GM19324 (cell line): ENCODE data around the gene SNORC.

ENCODE experiments used
- ATAC-seq: cut with Tn5 transposase; IDR thresholded peaks from one replicate; pipeline ENCODE4 v1.9.1; 2021; ENCODE audit warnings: mild to moderate bottlenecking, moderate library complexity; ENCODE audit not compliant: unreplicated experiment, low FRiP score

The SNORC gene

DNA sequence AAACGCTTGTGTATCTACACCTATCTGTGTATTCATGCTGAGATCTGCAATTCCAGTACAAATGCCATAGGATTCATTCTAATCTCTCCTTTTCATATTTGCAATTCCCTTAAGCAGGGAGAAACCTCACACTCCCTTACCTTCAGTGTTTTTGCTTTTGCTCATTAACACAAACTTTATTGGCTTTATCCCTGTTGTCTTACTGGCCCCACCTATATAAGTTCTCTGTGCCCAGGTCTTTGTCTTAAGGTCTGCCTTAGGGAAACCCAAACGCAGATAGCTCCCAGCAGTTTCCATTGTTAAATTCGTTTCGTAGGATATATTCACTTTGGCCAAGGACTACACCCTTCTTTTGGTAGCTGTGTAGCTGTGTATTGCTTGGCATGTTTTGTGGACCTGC, 4.0 kb upstream of the SNORC start:
- no peak for ATAC-seq

DNA sequence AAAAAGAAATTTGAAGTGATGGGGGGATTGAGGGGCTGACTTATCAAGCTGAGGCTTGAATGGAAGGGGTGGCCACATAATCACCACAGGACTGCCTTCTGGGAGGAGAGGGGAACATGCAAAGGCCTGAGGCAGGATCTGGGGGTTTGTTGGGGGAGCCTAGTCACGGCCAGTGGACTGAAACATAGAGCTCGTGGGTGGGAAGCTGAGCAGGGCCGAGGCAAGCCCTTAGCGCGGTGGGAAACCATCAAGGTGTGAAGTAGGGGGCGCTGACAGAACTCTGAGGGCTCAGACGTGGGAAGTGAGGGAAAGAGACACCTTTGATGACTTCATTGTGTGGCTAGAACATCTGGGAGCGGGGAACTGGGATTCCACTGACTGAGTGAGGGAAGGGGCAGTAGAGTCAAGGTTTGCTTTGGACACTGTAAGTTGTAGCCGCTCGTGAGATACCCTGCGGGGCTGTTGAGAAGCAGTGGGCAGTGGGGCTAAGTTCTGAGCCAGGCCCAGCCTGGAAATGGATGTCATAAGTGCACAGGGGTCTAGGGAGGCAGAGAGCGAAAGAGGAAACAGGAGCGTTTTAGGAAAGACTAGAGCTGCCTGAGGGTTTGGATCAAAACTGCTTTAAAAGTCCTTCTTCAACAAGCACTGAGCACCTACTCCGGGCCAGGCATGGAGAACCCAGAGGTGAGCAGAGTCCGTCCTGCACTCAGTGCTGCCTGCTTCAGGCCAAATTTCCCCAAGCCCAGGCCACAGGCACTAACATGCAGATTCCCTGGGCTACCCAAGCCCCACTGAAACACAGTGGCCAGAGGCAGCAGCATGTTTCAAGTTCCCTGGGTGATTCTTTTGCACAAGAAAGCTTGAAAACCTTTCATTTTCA, 686 bp upstream of the SNORC start:
- no peak for ATAC-seq

DNA sequence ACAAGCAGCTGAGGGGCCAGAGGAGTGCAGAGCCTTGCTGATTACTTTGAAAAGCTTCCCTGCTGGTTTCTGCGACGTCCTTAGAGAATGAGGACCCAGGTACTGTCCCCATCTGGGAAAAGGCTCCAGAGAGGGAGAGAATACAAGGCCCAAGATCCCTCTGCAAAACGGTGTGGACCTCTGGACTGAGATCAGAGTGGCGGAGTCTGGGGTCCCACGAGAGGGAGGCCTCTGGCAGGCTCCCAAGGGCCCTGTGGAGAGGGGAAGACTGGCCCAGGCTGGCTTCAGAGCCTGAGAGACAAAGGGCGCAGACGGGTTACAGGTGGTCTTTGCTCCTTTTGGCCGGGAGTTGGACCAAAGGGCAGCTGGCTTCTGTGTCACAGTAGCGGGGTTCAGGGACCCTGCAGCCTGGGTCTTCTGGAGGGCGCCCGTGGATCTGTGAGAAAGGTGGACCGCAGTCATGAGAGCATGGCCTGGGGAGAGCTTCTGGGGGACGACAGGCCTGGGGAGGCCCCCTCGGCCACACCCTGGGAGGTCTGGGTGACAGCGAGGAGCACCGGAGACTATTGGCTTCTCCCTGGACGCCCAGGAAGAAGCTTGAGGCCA, 805 bp downstream of the SNORC start:
- ATAC-seq = no peak

DNA sequence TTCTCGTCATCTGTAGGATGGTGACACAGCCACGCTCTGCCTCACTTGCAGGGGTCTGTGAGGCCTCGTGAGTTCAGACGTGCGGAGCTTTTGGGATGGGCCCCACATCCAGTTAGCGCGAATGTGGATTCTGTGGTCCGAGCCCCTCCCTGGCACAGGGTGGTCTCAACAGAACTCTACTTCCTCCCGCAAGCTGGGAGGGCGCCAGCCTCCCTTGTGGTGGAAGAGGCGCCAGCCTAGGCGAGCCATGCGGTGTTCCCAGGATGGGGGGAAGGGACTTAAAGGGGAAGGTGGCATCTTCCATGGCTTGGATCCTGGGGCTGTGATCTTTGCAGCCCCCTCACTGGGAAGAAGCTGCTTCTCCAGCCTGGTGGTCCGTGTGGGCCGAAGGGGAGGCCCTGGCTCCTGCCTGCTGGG, 1.4 kb downstream of the SNORC start:
- no peak for ATAC-seq

DNA sequence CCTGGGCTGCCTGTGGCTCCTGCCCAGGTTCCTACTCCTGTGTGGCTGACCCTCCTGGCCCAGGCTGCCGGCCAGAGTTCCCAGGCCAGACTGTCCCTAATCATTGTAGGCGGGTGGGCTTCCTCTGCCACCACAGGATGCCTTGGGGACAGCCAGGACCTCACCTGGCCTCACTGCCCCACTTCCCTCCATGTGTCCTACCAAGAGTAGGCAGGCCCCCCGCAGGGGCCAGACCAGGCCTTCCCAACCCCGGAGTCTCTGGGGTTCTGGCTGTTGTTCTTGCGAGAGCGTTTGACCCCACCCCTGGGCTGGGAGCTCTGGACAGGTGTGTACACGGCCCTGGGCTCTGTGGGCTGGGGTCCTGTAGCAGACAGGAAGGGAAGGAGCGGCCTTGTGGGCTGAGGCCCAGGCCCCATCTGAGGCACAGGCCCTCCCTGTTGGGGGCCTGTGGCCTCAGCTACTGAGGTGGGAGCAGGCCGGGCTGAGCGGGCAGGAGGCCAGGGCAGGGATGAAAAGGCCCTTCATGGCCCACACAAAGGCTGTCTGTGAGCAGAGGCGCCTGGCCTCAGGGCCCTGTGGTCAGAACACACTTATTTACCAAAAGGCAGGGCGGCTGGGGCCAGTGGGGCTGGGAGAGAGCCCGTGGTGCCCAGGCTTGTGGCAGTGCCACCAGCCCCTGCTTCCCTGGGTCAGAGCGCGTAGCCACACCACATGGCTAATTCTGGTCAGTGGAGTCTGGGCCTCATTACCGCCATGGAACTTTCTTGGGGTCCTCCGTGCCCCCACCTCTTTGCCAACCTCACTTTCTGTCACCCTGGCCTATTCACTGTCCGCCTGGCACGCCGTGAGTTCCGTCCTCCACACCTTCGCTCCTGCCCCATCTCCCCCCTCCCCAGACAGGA, 2.0 kb downstream of the SNORC start:
- ATAC-seq = no peak

DNA sequence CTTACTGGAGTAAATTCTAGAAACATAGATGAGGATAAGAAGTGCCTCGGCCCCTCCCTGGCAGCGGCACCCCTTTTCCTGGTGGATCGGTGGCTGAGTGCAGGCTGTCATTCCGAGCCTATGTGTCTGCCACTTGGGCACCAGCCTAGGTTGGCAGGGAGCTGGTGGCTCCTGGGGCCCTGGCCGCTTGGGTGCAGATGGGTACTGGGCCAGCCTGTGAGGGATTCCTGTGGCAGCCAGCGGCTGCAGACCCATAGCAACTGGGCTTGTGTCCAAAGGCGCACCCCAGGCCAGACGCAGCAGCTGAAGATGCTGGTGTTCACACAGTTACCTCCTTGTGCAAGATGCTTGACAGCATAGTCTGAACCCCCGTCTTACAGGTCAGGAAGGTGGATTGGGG, 2.8 kb downstream of the SNORC start:
- no peak for ATAC-seq

DNA sequence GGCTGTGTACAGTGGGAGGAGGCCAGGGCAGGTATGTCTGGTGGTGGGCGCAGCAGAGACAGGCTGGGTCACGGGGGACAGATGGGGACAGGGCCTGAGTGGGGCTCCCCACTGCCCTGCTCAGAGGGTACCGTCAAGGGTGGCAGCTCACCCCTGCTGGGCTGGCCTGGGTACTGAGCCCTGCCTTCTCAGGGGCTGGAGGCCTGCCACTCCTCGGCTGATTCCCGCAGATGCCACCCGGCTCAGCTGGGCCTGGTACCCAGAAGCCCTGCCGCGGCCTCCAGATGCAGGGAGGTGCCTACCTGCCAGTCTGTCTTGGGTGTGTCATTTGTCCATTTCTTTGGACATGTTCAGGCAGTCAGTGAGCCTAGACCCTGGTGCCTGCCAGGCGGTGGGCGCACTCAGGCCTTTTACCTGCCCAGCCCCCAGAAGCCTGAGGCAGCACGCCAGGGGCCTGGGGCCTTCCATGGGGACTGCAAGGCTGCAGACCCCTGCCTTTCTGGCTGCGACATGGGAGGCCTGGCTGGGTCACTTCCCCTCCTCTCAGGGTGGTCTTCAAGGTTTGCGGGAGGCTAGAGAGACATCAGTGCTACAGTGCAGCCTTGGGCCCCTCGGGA, 3.3 kb downstream of the SNORC start:
- no peak for ATAC-seq

DNA sequence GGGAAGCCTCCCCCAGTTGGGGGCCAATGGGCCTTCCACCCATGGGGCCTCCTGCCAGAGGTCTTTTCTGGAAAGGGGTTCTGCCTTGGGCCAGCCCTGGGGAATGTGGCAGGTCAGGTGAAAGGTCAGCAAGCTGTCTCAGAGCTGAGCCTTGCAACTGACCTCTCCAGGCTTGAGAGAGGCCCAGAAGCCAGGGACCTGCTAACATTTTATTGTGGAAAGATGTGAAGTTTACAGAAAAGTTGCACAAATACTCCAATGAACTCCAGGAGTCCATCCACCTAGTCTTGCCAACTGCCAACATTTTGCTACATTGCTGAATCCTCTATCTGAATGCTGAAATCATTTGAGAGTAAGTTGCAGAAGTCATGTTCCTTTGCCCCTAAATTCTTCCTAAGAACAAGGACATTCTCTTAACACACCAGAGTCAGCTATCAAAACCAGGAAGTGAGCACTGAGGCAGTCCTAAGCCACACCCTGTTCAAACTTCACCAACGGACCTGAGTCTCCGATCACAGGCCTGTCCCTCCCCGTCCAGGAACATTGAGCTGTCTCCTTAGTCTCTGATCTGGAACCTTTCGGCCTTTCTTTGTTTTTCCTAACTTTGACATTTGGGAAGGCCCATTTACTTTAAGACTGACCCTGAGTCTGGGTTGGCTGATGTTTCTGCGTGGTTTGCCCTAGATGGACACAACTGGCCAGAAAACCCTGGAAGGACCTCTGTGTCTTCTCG, 4.0 kb downstream of the SNORC start:
- ATAC-seq = no peak

DNA sequence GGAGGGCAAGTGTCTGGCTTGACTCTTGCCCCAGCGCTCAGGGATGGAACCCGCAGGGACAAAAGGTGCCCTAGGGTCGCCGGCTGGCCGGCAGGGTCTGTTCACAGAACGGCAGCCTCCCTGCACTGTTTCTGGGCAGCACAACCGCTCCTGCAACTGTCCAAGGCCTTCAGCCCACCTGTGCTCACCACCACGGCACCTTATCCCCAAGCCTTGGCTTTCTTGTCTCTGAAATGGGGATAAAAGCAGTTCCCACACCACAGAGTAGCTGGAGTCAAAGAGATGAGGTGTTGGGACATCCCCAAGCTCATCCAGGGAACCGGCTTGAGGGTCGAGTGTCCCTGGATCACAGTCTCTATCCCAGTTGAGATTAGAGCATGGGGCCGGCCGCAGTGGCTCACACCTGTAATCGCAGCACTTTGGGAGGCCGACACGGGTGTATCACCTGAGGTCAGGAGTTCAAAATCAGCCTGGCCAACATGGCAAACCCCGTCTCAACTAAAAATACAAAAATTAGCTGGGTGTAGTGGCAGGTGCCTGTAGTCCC, 4.7 kb downstream of the SNORC start:
- no peak for ATAC-seq

DNA sequence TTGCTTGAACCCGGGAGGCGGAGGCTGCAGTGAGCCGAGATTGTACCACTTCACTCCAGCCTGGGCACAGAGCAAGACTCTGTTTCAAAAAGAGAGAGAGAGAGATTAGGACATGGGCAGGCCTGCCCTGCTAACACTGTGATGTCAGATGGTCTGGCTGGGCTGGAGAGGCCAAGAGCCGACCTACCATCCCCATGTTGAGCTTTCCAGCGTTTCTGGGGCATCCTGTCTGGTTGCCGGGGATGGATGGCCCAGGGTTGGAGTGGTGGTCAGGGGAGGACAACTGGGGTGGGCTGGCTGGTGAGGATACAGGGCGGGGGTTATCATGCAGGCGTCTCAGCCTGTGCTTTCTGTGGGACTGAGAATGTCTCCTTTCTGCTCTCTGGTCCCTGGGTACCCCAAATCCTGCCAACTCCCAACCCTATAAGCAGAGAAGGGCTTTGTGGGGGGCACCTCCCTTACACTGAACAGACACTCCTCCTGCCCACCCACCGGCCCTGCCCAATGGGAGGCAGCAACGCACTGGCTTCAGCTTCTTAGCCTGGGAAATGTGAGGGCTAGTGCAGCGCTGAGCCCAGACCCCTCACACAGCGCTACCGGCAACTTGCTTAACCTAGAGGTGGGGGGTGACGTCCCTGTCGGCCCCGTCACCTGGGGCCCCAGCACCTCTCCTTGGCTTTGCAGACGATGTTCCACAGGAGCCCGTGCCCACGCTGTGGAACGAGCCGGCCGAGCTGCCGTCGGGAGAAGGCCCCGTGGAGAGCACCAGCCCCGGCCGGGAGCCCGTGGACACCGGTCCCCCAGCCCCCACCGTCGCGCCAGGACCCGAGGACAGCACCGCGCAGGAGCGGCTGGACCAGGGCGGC, 5.4 kb downstream of the SNORC start:
- ATAC-seq = no peak

DNA sequence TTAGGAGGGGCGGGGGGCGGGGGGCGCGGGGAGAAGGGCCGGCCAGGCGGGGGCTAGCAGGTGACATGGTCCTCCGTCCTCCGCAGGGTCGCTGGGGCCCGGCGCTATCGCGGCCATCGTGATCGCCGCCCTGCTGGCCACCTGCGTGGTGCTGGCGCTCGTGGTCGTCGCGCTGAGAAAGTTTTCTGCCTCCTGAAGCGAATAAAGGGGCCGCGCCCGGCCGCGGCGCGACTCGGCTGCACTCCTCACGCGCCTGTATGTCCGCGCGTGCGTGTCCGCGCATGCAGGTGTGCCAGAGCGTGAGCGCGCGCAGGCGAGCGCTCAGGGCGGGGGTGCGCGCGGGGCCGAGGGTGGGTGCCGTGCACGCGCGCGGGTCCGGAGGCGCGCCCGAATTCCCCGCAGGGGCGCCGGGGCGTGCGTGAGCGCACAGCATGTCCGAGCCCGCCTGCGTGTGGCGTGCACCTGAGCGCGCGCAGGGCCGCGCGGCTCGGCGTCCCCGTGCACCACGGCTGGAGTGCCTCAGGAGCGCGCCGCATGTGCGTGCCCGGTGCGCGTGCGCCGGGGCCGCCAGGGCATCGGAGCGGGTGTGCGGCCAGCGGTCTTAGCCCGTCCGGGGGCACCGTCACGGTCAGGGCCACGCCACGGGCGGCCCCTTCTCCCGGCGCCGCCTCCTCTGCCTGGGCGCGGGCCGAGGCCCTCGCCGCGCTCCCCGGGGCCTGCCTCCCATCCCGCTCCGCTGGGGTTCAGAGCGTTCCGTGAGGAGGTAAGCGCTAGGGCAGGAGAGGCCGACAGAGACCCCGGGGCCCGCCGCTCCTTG, 6.3 kb downstream of the SNORC start:
- ATAC-seq = no peak

DNA sequence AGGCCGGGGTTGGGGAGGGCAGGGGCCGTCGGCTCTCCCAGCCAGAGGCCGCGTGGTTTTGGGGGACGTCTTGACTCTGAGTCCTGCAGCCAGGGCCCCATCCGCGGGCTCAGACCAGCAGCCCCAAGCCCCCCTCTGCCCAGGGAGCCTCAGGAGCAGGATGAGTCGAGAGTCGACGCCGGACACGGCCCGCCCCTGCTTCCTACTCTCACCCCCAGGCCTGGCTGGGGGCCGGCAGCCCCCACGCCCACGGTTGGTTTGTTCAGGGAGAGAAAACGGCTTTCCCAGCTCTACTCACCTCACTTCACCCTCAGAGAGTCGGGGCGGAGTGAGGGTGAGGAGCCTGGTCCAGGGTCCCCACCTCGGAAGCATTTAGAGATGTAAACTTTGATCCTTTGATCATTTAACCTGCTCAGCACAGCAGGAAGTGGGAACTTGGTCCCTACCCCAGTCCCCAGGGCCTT, 6.9 kb downstream of the SNORC start:
- no peak for ATAC-seq

DNA sequence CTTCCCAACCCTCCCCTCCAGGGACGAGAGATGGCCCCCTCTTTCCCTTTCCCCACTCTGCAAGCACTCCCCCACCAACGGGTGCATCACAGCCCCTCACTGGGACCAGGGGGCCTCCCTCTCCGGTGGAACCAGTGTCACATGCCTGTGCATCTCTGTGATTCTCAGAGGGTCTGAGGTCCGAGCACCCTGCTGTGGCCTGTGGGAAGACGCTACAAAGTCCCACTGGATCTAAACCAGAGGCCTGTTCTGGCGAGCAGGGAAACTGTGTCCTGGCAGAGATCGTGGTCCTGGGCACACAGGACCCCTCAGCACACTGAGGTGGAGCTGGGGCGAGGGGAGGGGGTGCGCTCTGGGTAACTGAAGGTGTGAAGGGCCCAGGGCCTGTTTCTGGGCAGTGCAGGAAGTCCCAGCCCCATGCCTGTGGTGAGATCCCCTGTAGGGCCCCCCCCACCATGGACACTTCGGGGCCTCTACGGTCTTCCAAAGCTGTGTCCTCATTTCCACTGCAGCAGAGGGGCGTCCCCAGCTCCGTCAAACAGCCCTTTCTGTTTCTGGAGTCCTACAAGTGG, 8.0 kb downstream of the SNORC start:
- ATAC-seq = no peak

DNA sequence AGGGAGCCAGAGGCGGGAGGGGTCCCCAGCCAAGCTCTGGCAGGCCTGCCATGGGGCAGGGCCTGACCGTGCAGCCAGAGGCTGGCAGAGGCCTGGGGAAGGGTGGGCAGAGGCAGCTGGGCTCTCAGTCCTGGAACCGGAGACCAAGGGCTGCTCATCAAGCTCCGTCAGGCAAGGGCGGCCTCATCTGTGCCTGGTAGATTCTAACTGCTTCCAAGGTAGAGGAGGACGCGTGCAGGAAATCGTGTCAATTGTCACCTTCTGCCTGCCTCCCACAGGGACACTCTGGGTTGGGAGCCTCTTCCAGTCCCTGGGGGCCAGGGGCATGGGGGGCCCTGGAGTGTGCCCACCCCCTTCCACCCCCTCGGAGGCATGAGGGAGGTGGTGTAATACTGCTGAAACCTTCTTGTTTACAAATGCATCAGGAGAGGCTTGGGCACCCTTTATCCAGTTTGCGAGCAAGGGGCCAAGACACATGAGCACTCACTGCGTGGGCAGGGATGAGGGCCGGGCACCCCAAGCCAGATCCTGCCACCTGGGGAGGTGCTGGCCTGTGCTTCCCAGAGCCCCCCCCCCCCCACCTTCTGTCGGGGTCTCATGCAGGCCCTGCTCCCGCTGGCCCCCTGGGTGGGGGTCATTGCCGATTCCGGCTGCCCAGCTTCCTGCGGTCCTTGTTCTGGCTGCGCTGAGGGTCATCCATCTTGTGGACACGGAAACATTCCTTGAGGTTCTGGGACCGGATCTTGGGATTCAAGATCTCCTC, 9.0 kb downstream of the SNORC start:
- no peak for ATAC-seq

DNA sequence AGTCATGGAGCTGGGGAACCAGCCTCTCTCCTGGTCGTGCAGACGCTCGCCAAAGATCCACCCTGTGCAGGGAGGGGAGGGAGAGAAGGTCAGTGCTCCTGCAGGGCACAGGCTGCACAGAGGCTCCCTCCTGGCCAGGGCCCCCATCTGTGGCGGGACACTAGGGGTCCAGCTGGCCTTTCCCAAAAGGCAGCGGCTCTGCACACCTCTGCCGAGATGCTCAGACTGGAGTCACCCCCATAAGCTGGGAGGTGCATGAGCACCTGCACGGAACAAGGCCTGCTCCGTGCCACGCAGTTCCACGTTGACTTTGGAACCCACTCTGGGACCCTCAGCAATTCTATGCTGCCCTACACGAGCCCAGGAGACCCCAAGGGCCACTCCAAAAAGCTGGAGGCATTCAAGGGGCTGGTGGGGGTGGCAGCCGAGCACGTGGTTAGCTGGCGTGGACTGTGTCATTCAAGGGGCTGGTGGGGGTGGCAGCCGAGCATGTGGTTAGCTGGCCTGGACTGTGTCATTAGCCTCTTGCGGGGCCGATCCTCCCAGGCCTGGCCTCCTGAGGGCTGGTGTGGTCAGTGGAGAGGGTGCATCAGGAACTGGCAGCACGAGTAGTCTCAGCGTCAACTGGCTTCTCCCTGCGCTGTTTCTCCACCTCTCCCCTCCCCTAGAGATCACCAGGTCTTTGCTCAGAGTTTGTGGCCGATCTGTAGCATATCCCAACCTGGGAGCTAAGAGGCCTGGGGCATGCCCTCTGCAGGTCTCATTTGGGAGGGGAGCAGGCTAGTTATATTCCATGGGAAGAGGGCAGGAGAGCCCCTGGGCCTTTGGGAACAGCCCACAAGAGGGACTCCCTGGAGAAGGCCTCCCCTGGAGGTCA, 9.8 kb downstream of the SNORC start:
- no peak for ATAC-seq
